OCI-LY1 (cell line): ENCODE data around the gene CHST3.

Experiments used
- H2AFZ ChIP-seq: fragments of 200-600 bp; sonication (generic), shearing (Covaris generic); 2 replicates; pipeline ENCODE4 v1.6.0; 2014; ENCODE audit warnings: antibody characterized with exemption, mild to moderate bottlenecking, low read length
- H3F3A ChIP-seq: fragments of 200-600 bp; sonication (generic), shearing (Covaris generic); 2 replicates; pipeline ENCODE4 v1.6.0; 2014; ENCODE audit warnings: mild to moderate bottlenecking, antibody characterized with exemption, low read length, moderate library complexity; ENCODE audit not compliant: insufficient read depth
- H3K27ac ChIP-seq: fragments of 200-600 bp; sonication (generic); 2 replicates; pipeline ENCODE4 v1.5.1; 2014; ENCODE audit warnings: low read length, mixed run types, mild to moderate bottlenecking, low read depth; ENCODE audit not compliant: poor library complexity, severe bottlenecking
- H3K27me3 ChIP-seq: fragments of 200-600 bp; sonication (generic); 2 replicates; pipeline ENCODE4 v1.6.0; 2014; ENCODE audit warnings: antibody characterized with exemption, mild to moderate bottlenecking, low read length, moderate library complexity; ENCODE audit not compliant: insufficient read depth
- H3K36me3 ChIP-seq: fragments of 200-600 bp; sonication (generic); 2 replicates; pipeline ENCODE4 v1.6.1; 2014; ENCODE audit warnings: mild to moderate bottlenecking, antibody characterized with exemption, low read length, moderate library complexity, mixed read lengths; ENCODE audit not compliant: insufficient read depth
- H3K4me1 ChIP-seq: fragments of 200-600 bp; sonication (generic); 2 replicates; pipeline ENCODE4 v1.5.1; 2014; ENCODE audit warnings: mild to moderate bottlenecking, low read length, moderate library complexity; ENCODE audit not compliant: insufficient read depth, severe bottlenecking
- H3K4me2 ChIP-seq: fragments of 200-600 bp; sonication (generic), shearing (Covaris generic); 2 replicates; pipeline ENCODE4 v1.6.1; 2014; ENCODE audit warnings: low read length
- H3K4me3 ChIP-seq: fragments of 200-600 bp; sonication (generic); 2 replicates; pipeline ENCODE4 v1.5.1; 2014; ENCODE audit warnings: low read length, low read depth, mild to moderate bottlenecking, mixed read lengths; ENCODE audit not compliant: poor library complexity, severe bottlenecking
- H3K79me2 ChIP-seq: fragments of 200-600 bp; shearing (Covaris generic); 2 replicates; pipeline ENCODE4 v1.6.1; 2016; ENCODE audit warnings: mixed run types, low read length, mixed read lengths; ENCODE audit not compliant: insufficient read depth
- H3K9ac ChIP-seq: fragments of 200-600 bp; sonication (generic), shearing (Covaris generic); 2 replicates; pipeline ENCODE4 v1.6.1; 2014; ENCODE audit warnings: mild to moderate bottlenecking, low read length, mixed read lengths
- H3K9me2 ChIP-seq: fragments of 200-600 bp; sonication (generic), shearing (Covaris generic); 2 replicates; pipeline ENCODE4 v1.6.1; 2014; ENCODE audit warnings: low read depth, mild to moderate bottlenecking, low read length, mixed read lengths
- H3K9me3 ChIP-seq: fragments of 200-600 bp; shearing (Covaris generic); 2 replicates; pipeline ENCODE4 v1.6.1; 2014; ENCODE audit warnings: low read length, mixed read lengths
- H4K20me1 ChIP-seq: fragments of 200-600 bp; sonication (generic), shearing (Covaris generic); 2 replicates; pipeline ENCODE4 v1.6.0; 2016; ENCODE audit warnings: mild to moderate bottlenecking, low read length; ENCODE audit not compliant: insufficient read depth
- CTCF ChIP-seq: fragments of 200-600 bp; sonication (generic), shearing (Covaris generic); IDR thresholded peaks from 2 replicates; pipeline ENCODE4 v1.5.1; 2017; ENCODE audit warnings: mild to moderate bottlenecking, antibody characterized with exemption, low read length, moderate library complexity, mixed read lengths
- EZH2 ChIP-seq: fragments of 200-600 bp; sonication (generic), shearing (Covaris generic); IDR thresholded peaks from 2 replicates; pipeline ENCODE4 v1.8.0; 2017; ENCODE audit warnings: borderline replicate concordance, mixed run types, mild to moderate bottlenecking, antibody characterized with exemption, low read length, moderate library complexity, mixed read lengths

The CHST3 gene

GRCh38 chr10:71931295-71931694 is 32.9 kb upstream of the CHST3 start:
- no peaks in the 10 kb centered on the region for H4K20me1 ChIP-seq
- TF ChIP-seq CTCF (no peak), EZH2 (no peak)
- H3K9ac ChIP-seq, result no peak overlapping the region
- no peaks in the 10 kb centered on the region for H3K4me1 ChIP-seq
- no peaks in the 10 kb centered on the region for H3K9me3 ChIP-seq
- H2AFZ ChIP-seq, result no peak overlapping the region
- no peak overlapping the region for H3K4me2 ChIP-seq
- no peaks in the 10 kb centered on the region for H3K36me3 ChIP-seq
- no peaks in the 10 kb centered on the region for H3K9me2 ChIP-seq
- peaks cover 6% of the 10 kb centered on the region; the same call in 1 of the 2 replicates for H3K27me3 ChIP-seq
- no peak overlapping the region for H3K4me3 ChIP-seq
- H3K27ac ChIP-seq, result no peak overlapping the region
- H3K79me2 ChIP-seq, result no peaks in the 10 kb centered on the region
- H3F3A ChIP-seq, result no peaks in the 10 kb centered on the region

- Histone ChIP-seq H3K27me3 (peaks cover 13% of the 10 kb centered on the region; the same call in 1 of the 2 replicates), H3K9me2 (no peaks in the 10 kb centered on the region), H3K4me1 (no peaks in the 10 kb centered on the region), H3K4me2 (no peak overlapping the region), H3F3A (no peaks in the 10 kb centered on the region), H3K79me2 (no peaks in the 10 kb centered on the region), H3K36me3 (no peaks in the 10 kb centered on the region), H2AFZ (no peak overlapping the region), H3K27ac (no peak overlapping the region), H4K20me1 (no peaks in the 10 kb centered on the region), H3K4me3 (no peak overlapping the region), H3K9me3 (no peaks in the 10 kb centered on the region), H3K9ac (no peak overlapping the region)
- no peak for TF ChIP-seq CTCF
- TF ChIP-seq EZH2, result no peak
Observed at GRCh38 chr10:71933651-71934050, 30.5 kb upstream of the CHST3 start.

- Histone ChIP-seq H3K9ac (no peak overlapping the region), H3K4me3 (no peak overlapping the region), H3F3A (no peaks in the 10 kb centered on the region), H4K20me1 (no peaks in the 10 kb centered on the region), H3K36me3 (no peaks in the 10 kb centered on the region; the same call in 1 of the 2 replicates), H3K27me3 (peaks cover 7% of the 10 kb centered on the region; the same call in 1 of the 2 replicates), H3K4me2 (no peak overlapping the region), H3K4me1 (no peaks in the 10 kb centered on the region), H3K79me2 (no peaks in the 10 kb centered on the region), H3K9me3 (no peaks in the 10 kb centered on the region), H3K9me2 (no peaks in the 10 kb centered on the region), H2AFZ (no peak overlapping the region), H3K27ac (no peak overlapping the region)
- TF ChIP-seq EZH2 (no peak), CTCF (no peak)
Observed at GRCh38 chr10:71938211-71938610, 26.0 kb upstream of the CHST3 start.
